Activated naive CD4-positive, alpha-beta T cell treated with anti-CD3 and anti-CD28 coated beads, Interleukin-2, amount 10 ng/mL, durations not matched to agents 7 days and 5 days (primary cell): ENCODE measurements around the gene SERINC2.
"Not testable (repeated sequence)": the region's sequence is repeated elsewhere in the genome, so short reads cannot be mapped to it uniquely, and the experiment has no call there.

Experiments
- CTCF ChIA-PET: fragments of 350-600 bp; sonication (Branson Sonifier 250); formaldehyde crosslinking; loops from one replicate; lab custom pipeline; 2021; ENCODE audit warnings: antibody characterized with exemption; lab: Charles Lee
- DNase-seq: peaks from one replicate; pipeline ENCODE4 v3.0.0-alpha.2; 2020
- H3K27ac Mint-ChIP-seq: one replicate; pipeline ENCODE4 v1.8.0; 2021; ENCODE audit warnings: mild to moderate bottlenecking, moderate library complexity, mixed read lengths
- H3K27me3 Mint-ChIP-seq: one replicate; pipeline ENCODE4 v1.8.0; 2021; ENCODE audit warnings: mild to moderate bottlenecking, mixed read lengths
- H3K36me3 Mint-ChIP-seq: one replicate; pipeline ENCODE4 v1.8.0; 2021; ENCODE audit warnings: mixed read lengths
- H3K4me1 Mint-ChIP-seq: one replicate; pipeline ENCODE4 v1.8.0; 2021; ENCODE audit warnings: mixed read lengths
- H3K4me3 Mint-ChIP-seq: one replicate; pipeline ENCODE4 v1.8.0; 2021; ENCODE audit warnings: mild to moderate bottlenecking, moderate library complexity, mixed read lengths
- H3K9me3 Mint-ChIP-seq: one replicate; pipeline ENCODE4 v1.8.0; 2021; ENCODE audit warnings: mixed read lengths

The SERINC2 gene

GRCh38 chr1:31467005-31467674 lies 54.1 kb downstream of the SERINC2 start:
- H3K4me3 Mint-ChIP-seq: no peak overlapping the region
- CTCF ChIA-PET: interaction anchor here (0.6 to 0.7 kb wide), 2 partner anchors 25 to 127 kb away, joined by 3 read pairs; no protein-coding TSS in a partner anchor
- H3K27ac Mint-ChIP-seq: no peak overlapping the region
- peaks cover 3% of the 10 kb centered on the region for H3K4me1 Mint-ChIP-seq
- no peaks in the 10 kb centered on the region for H3K36me3 Mint-ChIP-seq
- no peak for DNase-seq
- peaks cover 5% of the 10 kb centered on the region for H3K9me3 Mint-ChIP-seq
- H3K27me3 Mint-ChIP-seq: peaks cover 14% of the 10 kb centered on the region

GRCh38 chr1:31470794-31471315 lies 57.8 kb downstream of the SERINC2 start:
- Mint-ChIP-seq H3K4me1 (peaks cover 3% of the 10 kb centered on the region), H3K36me3 (no peaks in the 10 kb centered on the region), H3K9me3 (peaks cover 5% of the 10 kb centered on the region), H3K4me3 (no peak overlapping the region), H3K27me3 (peaks cover 32% of the 10 kb centered on the region), H3K27ac (no peak overlapping the region)
- DNase-seq: no peak
- CTCF ChIA-PET: no interaction called here

GRCh38 chr1:31471452-31472313 lies 58.7 kb downstream of the SERINC2 start:
- peaks cover 33% of the 10 kb centered on the region for H3K27me3 Mint-ChIP-seq
- H3K27ac Mint-ChIP-seq, H3K36me3 Mint-ChIP-seq, H3K4me1 Mint-ChIP-seq, H3K4me3 Mint-ChIP-seq, CTCF ChIA-PET, H3K9me3 Mint-ChIP-seq: not testable (repeated sequence)
- DNase-seq: peak; percentile 24

GRCh38 chr1:31472314-31472651 lies 59.3 kb downstream of the SERINC2 start:
- H3K27me3 Mint-ChIP-seq: peaks cover 39% of the 10 kb centered on the region
- not testable (repeated sequence) for H3K4me3 Mint-ChIP-seq, H3K4me1 Mint-ChIP-seq, H3K36me3 Mint-ChIP-seq, H3K9me3 Mint-ChIP-seq, DNase-seq, H3K27ac Mint-ChIP-seq
- CTCF ChIA-PET: interaction anchor here (0.6 kb wide), 1 partner anchor 350 kb away, joined by 3 read pairs; no protein-coding TSS in a partner anchor

DNA sequence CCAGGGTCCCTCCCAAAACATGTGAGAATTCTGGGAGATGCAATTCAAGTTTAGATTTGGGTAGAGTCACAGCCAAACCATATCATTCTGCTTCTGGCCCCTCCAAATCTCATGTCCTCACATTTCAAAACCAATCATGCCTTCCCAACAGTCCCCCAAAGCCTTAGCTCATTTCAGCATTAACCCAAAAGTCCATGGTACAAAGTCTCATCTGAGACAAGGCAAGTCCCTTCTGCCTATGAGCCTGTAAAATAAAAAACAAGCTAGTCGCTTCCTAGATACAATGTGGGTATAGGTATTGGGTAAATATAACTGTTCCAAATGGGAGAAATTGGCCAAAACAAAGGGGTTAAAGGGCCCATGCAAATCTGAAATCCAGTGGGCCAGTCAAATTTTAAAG lies 59.7 kb downstream of the SERINC2 start:
- not testable (repeated sequence) for H3K36me3 Mint-ChIP-seq, DNase-seq, H3K9me3 Mint-ChIP-seq, H3K4me3 Mint-ChIP-seq, H3K4me1 Mint-ChIP-seq, H3K27ac Mint-ChIP-seq
- CTCF ChIA-PET: interaction anchor here (0.6 kb wide), 1 partner anchor 350 kb away, joined by 3 read pairs; no protein-coding TSS in a partner anchor
- H3K27me3 Mint-ChIP-seq: peaks cover 43% of the 10 kb centered on the region

DNA sequence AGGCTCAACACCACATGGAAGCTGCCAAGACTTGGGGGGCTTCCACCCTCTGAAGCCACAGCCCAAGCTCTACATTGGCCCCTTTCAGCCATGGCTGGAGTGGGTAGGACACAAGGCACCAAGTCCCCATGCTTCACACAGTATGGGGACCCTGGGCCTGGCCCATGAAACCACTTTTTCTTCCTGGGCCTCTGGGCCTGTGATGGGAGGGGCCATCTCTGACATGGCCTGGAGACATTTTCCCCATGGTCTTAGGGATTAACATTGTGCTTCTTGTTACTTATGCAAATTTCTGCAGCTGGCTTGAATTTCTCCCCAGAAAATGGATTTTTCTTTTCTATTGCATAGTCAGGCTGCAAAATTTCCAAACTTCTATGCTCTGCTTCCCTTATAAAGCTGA lies 60.5 kb downstream of the SERINC2 start:
- H3K4me1 Mint-ChIP-seq, H3K9me3 Mint-ChIP-seq, DNase-seq, H3K36me3 Mint-ChIP-seq, CTCF ChIA-PET, H3K27ac Mint-ChIP-seq, H3K4me3 Mint-ChIP-seq: not testable (repeated sequence)
- H3K27me3 Mint-ChIP-seq: peaks cover 49% of the 10 kb centered on the region

DNA sequence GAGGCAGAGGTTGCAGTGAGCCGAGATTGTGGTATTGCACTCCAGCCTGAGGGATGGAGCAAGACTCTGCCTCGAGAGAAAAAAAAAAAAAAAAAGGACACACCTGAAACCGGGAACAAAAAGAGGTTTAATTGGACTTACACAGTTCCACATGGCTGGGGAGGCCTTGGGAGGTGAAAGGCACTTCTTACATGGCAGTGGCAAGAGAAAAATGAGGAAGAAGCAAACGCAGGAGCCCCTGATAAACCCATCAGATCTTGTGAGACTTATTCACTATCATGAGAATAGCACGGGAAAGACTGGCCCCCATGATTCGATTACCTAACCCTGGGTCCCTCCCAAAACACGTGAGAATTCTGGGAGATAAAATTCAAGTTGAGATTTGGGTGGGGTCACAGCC lies 61.6 kb downstream of the SERINC2 start:
- H3K27me3 Mint-ChIP-seq: peaks cover 48% of the 10 kb centered on the region
- H3K36me3 Mint-ChIP-seq, H3K9me3 Mint-ChIP-seq, H3K27ac Mint-ChIP-seq, H3K4me1 Mint-ChIP-seq, CTCF ChIA-PET, H3K4me3 Mint-ChIP-seq, DNase-seq: not testable (repeated sequence)

- no peak for DNase-seq
- H3K36me3 Mint-ChIP-seq: no peaks in the 10 kb centered on the region
- peaks cover 38% of the 10 kb centered on the region for H3K27me3 Mint-ChIP-seq
Observed at GRCh38 chr1:31476891-31477846, 64.2 kb downstream of the SERINC2 start.

DNA sequence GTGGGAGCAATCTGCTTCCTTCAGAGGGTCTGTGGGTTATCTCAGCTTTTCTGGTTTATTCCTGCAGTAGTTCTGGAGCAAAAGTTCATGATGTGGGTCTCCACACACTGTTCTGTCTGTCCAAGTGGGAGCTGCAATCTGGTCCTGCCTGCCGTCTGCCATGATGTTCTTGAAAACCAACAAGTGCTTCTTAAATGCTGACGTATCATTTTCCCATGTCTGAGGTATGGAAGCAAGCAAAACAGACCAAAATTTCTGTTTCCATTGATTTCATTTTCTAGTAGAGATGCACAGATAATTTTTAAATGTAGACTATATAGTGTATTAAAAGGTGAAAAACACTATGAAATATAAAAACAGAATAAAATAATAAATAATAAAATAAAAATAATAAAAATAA lies 65.2 kb downstream of the SERINC2 start:
- Mint-ChIP-seq H3K9me3 (peaks cover 4% of the 10 kb centered on the region), H3K27ac (no peak overlapping the region), H3K4me1 (no peaks in the 10 kb centered on the region), H3K36me3 (no peaks in the 10 kb centered on the region), H3K27me3 (peaks cover 29% of the 10 kb centered on the region), H3K4me3 (no peak overlapping the region)
- CTCF ChIA-PET: no interaction called here
- no peak for DNase-seq

More at GRCh38 chr1:31476891-31477846, 64.2 kb downstream of the SERINC2 start:
- CTCF ChIA-PET: no interaction called here
- H3K9me3 Mint-ChIP-seq: peaks cover 4% of the 10 kb centered on the region
- no peaks in the 10 kb centered on the region for H3K4me1 Mint-ChIP-seq
- no peak overlapping the region for H3K4me3 Mint-ChIP-seq
- no peak overlapping the region for H3K27ac Mint-ChIP-seq

- H3K4me3 Mint-ChIP-seq: no peak overlapping the region
- no peak for DNase-seq
- H3K27me3 Mint-ChIP-seq: peaks cover 21% of the 10 kb centered on the region
Observed at GRCh38 chr1:31479811-31480210, 66.8 kb downstream of the SERINC2 start.

DNA sequence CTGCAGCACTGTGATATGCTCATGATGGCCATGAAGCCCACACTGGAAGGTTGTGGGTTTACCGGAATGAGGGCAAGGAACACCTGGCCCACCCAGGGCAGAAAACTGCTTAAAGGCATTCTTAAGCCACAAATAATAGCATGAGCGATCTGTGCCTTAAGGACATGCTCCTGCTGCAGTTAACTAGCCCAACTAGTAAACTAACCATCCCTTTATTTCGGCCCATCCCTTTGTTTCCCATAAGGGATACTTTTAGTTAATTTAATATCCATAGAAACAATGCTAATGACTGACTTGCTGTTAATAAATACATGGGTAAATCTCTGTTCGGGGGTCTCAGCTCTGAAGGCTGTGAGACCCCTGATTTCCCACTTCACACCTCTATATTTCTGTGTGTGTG lies 67.4 kb downstream of the SERINC2 start:
- H3K36me3 Mint-ChIP-seq, H3K4me1 Mint-ChIP-seq, H3K27ac Mint-ChIP-seq, DNase-seq, CTCF ChIA-PET, H3K9me3 Mint-ChIP-seq, H3K4me3 Mint-ChIP-seq: not testable (repeated sequence)
- peaks cover 21% of the 10 kb centered on the region for H3K27me3 Mint-ChIP-seq

More at GRCh38 chr1:31479811-31480210, 66.8 kb downstream of the SERINC2 start:
- CTCF ChIA-PET: no interaction called here
- H3K4me1 Mint-ChIP-seq: no peaks in the 10 kb centered on the region
- H3K9me3 Mint-ChIP-seq: peaks cover 4% of the 10 kb centered on the region
- H3K27ac Mint-ChIP-seq: no peak overlapping the region
- no peaks in the 10 kb centered on the region for H3K36me3 Mint-ChIP-seq

GRCh38 chr1:31482482-31483011 lies 69.5 kb downstream of the SERINC2 start:
- no peaks in the 10 kb centered on the region for H3K36me3 Mint-ChIP-seq
- no peak overlapping the region for H3K27ac Mint-ChIP-seq
- DNase-seq: no peak
- no peak overlapping the region for H3K4me3 Mint-ChIP-seq
- peaks cover 11% of the 10 kb centered on the region for H3K27me3 Mint-ChIP-seq
- CTCF ChIA-PET: no interaction called here
- peaks cover 10% of the 10 kb centered on the region for H3K4me1 Mint-ChIP-seq
- peaks cover 9% of the 10 kb centered on the region for H3K9me3 Mint-ChIP-seq

DNA sequence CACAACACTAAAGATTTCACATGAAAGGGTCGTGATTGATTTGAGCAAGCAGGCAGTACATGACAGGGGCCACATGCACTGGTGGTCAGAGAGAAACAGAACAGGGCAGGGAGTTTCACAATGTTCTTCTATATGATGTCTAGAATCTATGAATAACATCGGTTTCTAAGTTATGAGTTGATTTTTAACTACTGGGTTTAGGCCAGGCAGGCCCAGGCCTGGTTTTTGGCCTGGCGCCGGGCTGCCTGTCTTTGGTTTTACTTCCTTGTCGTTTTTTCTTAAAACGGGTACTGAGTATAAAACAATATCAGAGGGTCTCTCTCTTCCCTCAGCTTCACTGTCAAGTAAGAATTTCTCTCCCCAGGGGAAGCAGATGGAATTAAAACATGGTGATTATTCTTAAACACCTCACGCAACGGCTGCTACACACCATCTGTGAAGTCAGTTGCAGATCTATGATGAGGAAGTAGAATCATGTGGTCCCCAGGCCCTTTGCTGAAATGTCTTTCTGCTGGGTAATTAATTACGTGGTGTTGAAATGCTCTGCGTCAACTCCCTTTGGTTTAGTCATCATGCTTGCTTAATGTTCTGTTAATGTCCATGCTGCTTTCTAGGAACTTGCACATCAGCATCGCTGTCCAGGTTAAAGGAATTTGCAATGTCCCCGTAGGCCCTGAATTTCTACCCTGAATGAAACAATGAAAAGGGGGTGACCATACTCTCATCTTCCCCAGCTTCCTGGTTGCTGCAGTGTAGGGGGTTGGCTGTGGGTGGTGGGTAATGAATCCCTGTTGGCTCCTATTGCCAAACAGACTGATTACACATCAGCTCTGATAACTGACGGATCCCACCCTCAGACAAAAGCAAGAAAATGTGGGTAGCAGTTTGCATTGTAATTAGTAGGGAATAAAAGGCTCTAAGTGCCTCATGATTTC lies 70.3 kb downstream of the SERINC2 start:
- H3K9me3 Mint-ChIP-seq: peaks cover 13% of the 10 kb centered on the region
- no peak overlapping the region for H3K27ac Mint-ChIP-seq
- CTCF ChIA-PET: no interaction called here
- H3K4me1 Mint-ChIP-seq: peaks cover 15% of the 10 kb centered on the region
- DNase-seq: no peak
- H3K36me3 Mint-ChIP-seq: peaks cover 2% of the 10 kb centered on the region
- peaks cover 4% of the 10 kb centered on the region for H3K27me3 Mint-ChIP-seq
- no peak overlapping the region for H3K4me3 Mint-ChIP-seq
